HepG2 (cell line): Measurements from ENCODE around the gene IL1RL1. TPM values are rescaled to one million over a fixed set of nuclear protein-coding genes. Genes with fewer than 3 reads are reported as not detected.

Experiments used
- ATF7-NPFF ChIP-seq: sonication (generic); formaldehyde crosslinking; IDR thresholded peaks from 2 replicates; pipeline ENCODE4 v1.8.1; 2023; ENCODE audit warnings: mild to moderate bottlenecking, low read depth, missing genetic modification reagents, moderate library complexity
- DRAP1 ChIP-seq: IDR thresholded peaks from 2 replicates; pipeline ENCODE4 v1.6.1; 2016; ENCODE audit warnings: missing genetic modification reagents, missing compliant biosample characterization
- FOXJ3 ChIP-seq: sonication (generic); formaldehyde crosslinking; IDR thresholded peaks from 2 replicates; pipeline ENCODE4 v1.4.0; 2020; ENCODE audit warnings: missing genetic modification reagents, mild to moderate bottlenecking, borderline replicate concordance
- GABPA ChIP-seq, 2 experiments: IDR thresholded peaks; 2 replicates each; pipeline ENCODE4 v1.6.1; 2011 to 2016; ENCODE audit warnings: low read depth in 2 of 2, low read length in 1 of 2, missing biosample characterization in 1 of 2, missing genetic modification characterization in 1 of 2
- JUNB ChIP-seq: sonication (generic); formaldehyde crosslinking; IDR thresholded peaks from 2 replicates; pipeline ENCODE4 v1.8.0; 2022; ENCODE audit warnings: missing genetic modification reagents, mild to moderate bottlenecking, borderline replicate concordance
- MNT ChIP-seq: fragments of 450-650 bp; IDR thresholded peaks from 2 replicates; pipeline ENCODE4 v1.6.1; 2016
- PBX2 ChIP-seq: IDR thresholded peaks from 2 replicates; pipeline ENCODE4 v1.6.1; 2016; ENCODE audit warnings: control low read depth
- RELA ChIP-seq: sonication (generic); formaldehyde crosslinking; IDR thresholded peaks from 2 replicates; pipeline ENCODE4 v1.4.0; 2020; ENCODE audit warnings: missing genetic modification reagents
- SP4 ChIP-seq: sonication (generic); formaldehyde crosslinking; IDR thresholded peaks from 2 replicates; pipeline ENCODE4 v1.8.1; 2023; ENCODE audit warnings: mild to moderate bottlenecking, missing genetic modification reagents
- ZNF138 ChIP-seq: sonication (generic); formaldehyde crosslinking; IDR thresholded peaks from 2 replicates; pipeline ENCODE4 v1.5.0; 2020; ENCODE audit warnings: mild to moderate bottlenecking, low read depth, missing genetic modification reagents
- ZNF180 ChIP-seq: sonication (generic); formaldehyde crosslinking; IDR thresholded peaks from 2 replicates; pipeline ENCODE4 v1.4.0; 2020; ENCODE audit warnings: low read depth, missing genetic modification reagents, borderline replicate concordance
- ZNF607 ChIP-seq: sonication (generic); formaldehyde crosslinking; IDR thresholded peaks from 2 replicates; pipeline ENCODE4 v1.5.1; 2020; ENCODE audit warnings: missing genetic modification reagents, mild to moderate bottlenecking, borderline replicate concordance
- ZNF660 ChIP-seq: sonication (generic); formaldehyde crosslinking; IDR thresholded peaks from 2 replicates; pipeline ENCODE4 v1.5.1; 2020; ENCODE audit warnings: mild to moderate bottlenecking, low read depth, missing genetic modification reagents, borderline replicate concordance
- ZNF766 ChIP-seq: sonication (generic); formaldehyde crosslinking; IDR thresholded peaks from 2 replicates; pipeline ENCODE4 v1.5.0; 2020; ENCODE audit warnings: missing genetic modification reagents, borderline replicate concordance
- polyA plus RNA-seq, 8 experiments: library from polyadenylated mRNA; depleted of rRNA in 3 of 8; stranded (reverse) in 7 of 8; unstranded in 1 of 8; fragments of >200 nt; fragmentation: Illumina TruSeq in 4 of 8; extraction: Trizol in 4 of 8; gene quantifications; 2 replicates each; pipeline versions ENCODE4 v1.2.1 to v1.2.3, GENCODE V29; 2011 to 2016; ENCODE audit warnings: low read depth in 4 of 8, missing spikeins in 1 of 8, mixed read lengths in 1 of 8; ENCODE audit not compliant: insufficient read depth in 1 of 8
- total RNA-seq, 5 experiments: library from RNA; depleted of rRNA; stranded (reverse); fragments of >200 nt; fragmentation: Illumina TruSeq; extraction: Trizol; gene quantifications; 2 replicates each; pipeline ENCODE4 v1.2.3, GENCODE V29; 2016; ENCODE audit warnings: low read depth in 1 of 5
- TF ChIP-seq, protein P1 (sequence below): sonication (generic); formaldehyde crosslinking; IDR thresholded peaks from 2 replicates; pipeline ENCODE4 v1.4.0; 2020; ENCODE audit warnings: missing genetic modification reagents

Gene IL1RL1
- total and polyA plus RNA-seq, 2 of the 13 experiments (the other 11 are each of a cell fraction or from before 2014, with no cell fraction given) = 0.02 to 0.03 TPM

GRCh38 chr2:102355526-102356380 is 44.4 kb downstream of the IL1RL1 start, which contains the start of gene IL18R1 (continued):
- TF ChIP-seq, protein P1, sequence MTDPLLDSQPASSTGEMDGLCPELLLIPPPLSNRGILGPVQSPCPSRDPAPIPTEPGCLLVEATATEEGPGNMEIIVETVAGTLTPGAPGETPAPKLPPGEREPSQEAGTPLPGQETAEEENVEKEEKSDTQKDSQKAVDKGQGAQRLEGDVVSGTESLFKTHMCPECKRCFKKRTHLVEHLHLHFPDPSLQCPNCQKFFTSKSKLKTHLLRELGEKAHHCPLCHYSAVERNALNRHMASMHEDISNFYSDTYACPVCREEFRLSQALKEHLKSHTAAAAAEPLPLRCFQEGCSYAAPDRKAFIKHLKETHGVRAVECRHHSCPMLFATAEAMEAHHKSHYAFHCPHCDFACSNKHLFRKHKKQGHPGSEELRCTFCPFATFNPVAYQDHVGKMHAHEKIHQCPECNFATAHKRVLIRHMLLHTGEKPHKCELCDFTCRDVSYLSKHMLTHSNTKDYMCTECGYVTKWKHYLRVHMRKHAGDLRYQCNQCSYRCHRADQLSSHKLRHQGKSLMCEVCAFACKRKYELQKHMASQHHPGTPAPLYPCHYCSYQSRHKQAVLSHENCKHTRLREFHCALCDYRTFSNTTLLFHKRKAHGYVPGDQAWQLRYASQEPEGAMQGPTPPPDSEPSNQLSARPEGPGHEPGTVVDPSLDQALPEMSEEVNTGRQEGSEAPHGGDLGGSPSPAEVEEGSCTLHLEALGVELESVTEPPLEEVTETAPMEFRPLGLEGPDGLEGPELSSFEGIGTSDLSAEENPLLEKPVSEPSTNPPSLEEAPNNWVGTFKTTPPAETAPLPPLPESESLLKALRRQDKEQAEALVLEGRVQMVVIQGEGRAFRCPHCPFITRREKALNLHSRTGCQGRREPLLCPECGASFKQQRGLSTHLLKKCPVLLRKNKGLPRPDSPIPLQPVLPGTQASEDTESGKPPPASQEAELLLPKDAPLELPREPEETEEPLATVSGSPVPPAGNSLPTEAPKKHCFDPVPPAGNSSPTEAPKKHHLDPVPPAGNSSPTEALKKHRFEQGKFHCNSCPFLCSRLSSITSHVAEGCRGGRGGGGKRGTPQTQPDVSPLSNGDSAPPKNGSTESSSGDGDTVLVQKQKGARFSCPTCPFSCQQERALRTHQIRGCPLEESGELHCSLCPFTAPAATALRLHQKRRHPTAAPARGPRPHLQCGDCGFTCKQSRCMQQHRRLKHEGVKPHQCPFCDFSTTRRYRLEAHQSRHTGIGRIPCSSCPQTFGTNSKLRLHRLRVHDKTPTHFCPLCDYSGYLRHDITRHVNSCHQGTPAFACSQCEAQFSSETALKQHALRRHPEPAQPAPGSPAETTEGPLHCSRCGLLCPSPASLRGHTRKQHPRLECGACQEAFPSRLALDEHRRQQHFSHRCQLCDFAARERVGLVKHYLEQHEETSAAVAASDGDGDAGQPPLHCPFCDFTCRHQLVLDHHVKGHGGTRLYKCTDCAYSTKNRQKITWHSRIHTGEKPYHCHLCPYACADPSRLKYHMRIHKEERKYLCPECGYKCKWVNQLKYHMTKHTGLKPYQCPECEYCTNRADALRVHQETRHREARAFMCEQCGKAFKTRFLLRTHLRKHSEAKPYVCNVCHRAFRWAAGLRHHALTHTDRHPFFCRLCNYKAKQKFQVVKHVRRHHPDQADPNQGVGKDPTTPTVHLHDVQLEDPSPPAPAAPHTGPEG (CRISPR knock-in tag) = 0 out of 2 replicates have a peak, but pooled peaks have one; percentile 38
- TF ChIP-seq GABPA (IDR thresholded peaks at IDR 0.05; ENCODE audit: low read depth, low read length) (no peak), GABPA (CRISPR knock-in tag; IDR thresholded peaks at IDR 0.05; ENCODE audit: low read depth) (no peak), ATF7-NPFF (no peak), ZNF607 (CRISPR knock-in tag) (peak; percentile 66), ZNF138 (CRISPR knock-in tag) (no peak), SP4 (CRISPR knock-in tag) (peak; percentile 54; the same call in 1 of the 2 replicates), ZNF766 (CRISPR knock-in tag) (0 out of 2 replicates have a peak, but pooled peaks have one; percentile 31), ZNF660 (CRISPR knock-in tag) (no peak), PBX2 (CRISPR knock-in tag) (no peak), MNT (no peak), FOXJ3 (no peak), JUNB (CRISPR knock-in tag) (no peak), RELA (CRISPR knock-in tag) (peak; percentile 86), DRAP1 (CRISPR knock-in tag) (0 out of 2 replicates have a peak, but pooled peaks have one; percentile 29), ZNF180 (CRISPR knock-in tag) (0 out of 2 replicates have a peak, but pooled peaks have one; percentile 24)
